Measurements from ENCODE around the gene COL23A1. TPM values are rescaled to one million over a fixed set of nuclear protein-coding genes. Genes with fewer than 3 reads are reported as not detected.

The COL23A1 gene
- total RNA-seq, 1 donor from 2014 or later, result 4.3 TPM

GRCh38 chr5:178455480-178455835 lies 134.7 kb downstream of the COL23A1 start:
- intact Hi-C loops (cut with DNase I), result no loop called here
- no peak overlapping the region for H3K4me3 ChIP-seq
- H3K27ac ChIP-seq, result no peak overlapping the region
- no peaks in the 10 kb centered on the region for H3K4me1 ChIP-seq
- no peaks in the 10 kb centered on the region for H3K9me3 ChIP-seq
- H3K27me3 ChIP-seq, result no peaks in the 10 kb centered on the region
- TF ChIP-seq, protein P1, sequence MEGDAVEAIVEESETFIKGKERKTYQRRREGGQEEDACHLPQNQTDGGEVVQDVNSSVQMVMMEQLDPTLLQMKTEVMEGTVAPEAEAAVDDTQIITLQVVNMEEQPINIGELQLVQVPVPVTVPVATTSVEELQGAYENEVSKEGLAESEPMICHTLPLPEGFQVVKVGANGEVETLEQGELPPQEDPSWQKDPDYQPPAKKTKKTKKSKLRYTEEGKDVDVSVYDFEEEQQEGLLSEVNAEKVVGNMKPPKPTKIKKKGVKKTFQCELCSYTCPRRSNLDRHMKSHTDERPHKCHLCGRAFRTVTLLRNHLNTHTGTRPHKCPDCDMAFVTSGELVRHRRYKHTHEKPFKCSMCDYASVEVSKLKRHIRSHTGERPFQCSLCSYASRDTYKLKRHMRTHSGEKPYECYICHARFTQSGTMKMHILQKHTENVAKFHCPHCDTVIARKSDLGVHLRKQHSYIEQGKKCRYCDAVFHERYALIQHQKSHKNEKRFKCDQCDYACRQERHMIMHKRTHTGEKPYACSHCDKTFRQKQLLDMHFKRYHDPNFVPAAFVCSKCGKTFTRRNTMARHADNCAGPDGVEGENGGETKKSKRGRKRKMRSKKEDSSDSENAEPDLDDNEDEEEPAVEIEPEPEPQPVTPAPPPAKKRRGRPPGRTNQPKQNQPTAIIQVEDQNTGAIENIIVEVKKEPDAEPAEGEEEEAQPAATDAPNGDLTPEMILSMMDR (IDR thresholded peaks at IDR 0.05), result no peak
- no peaks in the 10 kb centered on the region for H3K36me3 ChIP-seq
- no peak for DNase-seq (ENCODE audit: low spot score in 2 of 2)

DNA sequence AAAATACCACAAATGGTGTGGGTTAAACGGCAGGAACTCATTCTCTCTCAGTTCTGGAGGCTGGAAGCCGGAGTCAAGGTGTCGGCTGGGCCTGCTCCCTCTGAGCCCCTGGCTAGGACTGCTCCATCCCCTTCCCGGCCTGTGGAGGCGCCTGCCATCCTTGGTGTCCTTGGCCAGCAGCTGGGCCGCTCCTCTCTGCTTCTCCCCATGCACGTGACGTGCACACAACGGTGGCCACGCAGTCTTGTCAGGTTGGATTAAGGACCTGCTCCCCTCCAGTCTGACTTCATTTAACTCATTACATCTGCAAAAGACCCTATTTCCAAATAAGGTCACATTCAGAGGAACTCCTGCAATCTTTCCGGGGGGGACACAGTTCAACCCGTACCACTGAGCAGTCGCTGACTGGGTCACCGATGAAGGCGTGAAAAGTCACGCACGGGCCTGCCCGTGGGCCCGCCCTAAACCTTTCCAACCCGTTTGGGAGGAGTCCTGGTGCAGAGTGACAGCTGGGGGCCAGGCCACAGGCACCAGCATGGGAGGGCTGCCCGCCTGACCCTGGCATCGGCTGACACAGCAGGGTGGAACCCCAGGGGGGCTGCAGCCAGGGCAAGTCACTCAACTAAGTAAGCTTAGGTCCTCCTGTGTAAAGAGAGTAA lies 135.2 kb downstream of the COL23A1 start:
- TF ChIP-seq, protein P1 (IDR thresholded peaks at IDR 0.05), result no peak
- intact Hi-C loops (cut with DNase I), result no loop called here
- Histone ChIP-seq H3K36me3 (no peaks in the 10 kb centered on the region), H3K4me1 (no peaks in the 10 kb centered on the region), H3K27me3 (no peaks in the 10 kb centered on the region), H3K4me3 (no peak overlapping the region), H3K27ac (no peak overlapping the region), H3K9me3 (no peaks in the 10 kb centered on the region)
- DNase-seq (ENCODE audit: low spot score in 2 of 2), result no peak

DNA sequence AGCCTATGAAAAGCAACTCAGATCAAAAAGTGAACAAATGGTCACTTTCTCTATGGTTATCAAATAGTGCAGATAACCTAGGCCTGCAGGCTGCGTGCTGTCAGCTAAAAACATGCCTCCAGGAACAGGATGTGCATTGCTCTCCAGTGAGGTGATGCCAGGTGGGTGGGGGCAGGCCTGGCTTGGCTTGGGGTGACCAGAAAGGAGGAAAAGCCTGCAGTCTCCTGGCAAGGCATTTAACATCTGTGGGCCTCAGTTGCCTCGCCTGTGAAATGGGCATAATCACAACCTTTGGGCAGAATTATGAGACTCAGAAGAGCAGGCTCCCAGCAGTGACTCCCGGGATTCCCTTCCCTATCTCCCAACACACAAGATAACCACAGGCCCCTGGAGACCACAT lies 135.9 kb downstream of the COL23A1 start:
- no peak overlapping the region for H3K4me3 ChIP-seq
- H3K4me1 ChIP-seq, result no peaks in the 10 kb centered on the region
- H3K9me3 ChIP-seq, result no peaks in the 10 kb centered on the region
- no peaks in the 10 kb centered on the region for H3K27me3 ChIP-seq
- intact Hi-C loops (cut with DNase I), result no loop called here
- DNase-seq (ENCODE audit: low spot score in 2 of 2), result no peak
- no peak overlapping the region for H3K27ac ChIP-seq
- no peaks in the 10 kb centered on the region for H3K36me3 ChIP-seq
- TF ChIP-seq, protein P1 (IDR thresholded peaks at IDR 0.05), result no peak

DNA sequence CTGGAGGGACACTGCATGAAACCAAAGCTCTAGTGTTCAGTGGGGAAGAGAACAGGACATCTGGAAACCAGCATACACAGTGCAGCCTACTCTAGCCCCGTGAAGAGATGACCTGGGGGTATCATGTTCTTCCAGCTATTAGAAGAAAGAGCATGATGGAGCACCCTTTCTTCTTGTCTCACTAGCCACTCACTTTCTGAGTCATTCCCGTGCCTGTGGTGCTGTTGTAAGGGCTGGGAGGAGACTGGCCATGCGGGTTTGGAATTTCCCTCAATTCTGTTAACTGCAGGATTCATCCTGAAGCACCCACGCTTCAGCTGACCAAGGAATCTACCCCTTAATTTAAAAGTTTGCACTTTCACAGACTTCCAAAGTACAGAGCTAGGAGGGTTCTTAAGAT lies 137.0 kb downstream of the COL23A1 start:
- no peak overlapping the region for H3K4me3 ChIP-seq
- no peaks in the 10 kb centered on the region for H3K27me3 ChIP-seq
- H3K4me1 ChIP-seq, result no peaks in the 10 kb centered on the region
- H3K36me3 ChIP-seq, result no peaks in the 10 kb centered on the region
- no peaks in the 10 kb centered on the region for H3K9me3 ChIP-seq
- intact Hi-C loops (cut with DNase I), result no loop called here
- TF ChIP-seq, protein P1 (IDR thresholded peaks at IDR 0.05), result no peak
- DNase-seq (ENCODE audit: low spot score in 2 of 2), result no peak
- no peak overlapping the region for H3K27ac ChIP-seq

DNA sequence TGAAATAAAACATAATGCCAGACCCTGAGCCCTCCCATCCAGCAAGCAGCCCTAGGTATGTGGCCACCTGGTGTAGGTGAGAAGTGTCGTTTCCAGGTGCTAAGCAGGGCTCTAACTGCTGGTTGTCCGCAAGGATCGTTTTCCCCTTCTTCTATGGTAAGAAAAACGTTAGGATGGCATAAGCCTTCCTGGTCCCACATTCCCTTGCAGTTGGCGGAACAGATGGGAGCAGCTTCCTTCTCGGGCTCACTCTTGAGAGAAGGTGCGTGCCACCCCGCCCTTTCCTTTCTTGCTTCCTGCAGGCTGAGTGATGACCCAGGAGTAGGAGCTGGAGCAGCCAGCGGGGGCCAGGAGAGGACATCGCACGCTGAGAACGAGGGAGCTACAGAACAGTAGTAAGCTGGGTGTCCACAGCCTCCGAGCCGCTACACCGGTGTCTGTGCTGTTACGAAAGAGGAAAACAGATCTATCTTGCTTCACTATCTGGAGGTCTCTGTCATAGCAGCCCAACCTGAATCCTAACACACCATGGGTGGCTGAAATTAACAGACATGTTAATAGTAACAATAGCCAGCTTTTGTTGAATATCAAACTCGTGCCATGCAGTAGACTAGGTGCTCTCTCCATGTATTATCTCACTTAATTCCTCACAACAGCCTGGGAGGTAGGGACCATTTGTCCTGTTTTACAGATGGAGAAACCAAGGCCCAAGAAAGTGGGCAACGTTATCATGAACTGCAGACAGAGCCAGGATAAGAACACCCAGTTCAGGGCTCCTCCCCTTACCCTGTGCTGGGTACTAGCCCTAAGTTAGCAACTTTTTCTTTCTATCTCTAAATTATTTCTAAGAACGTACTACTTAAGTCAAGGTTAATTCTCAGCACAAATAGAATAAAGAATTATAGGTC lies 139.8 kb downstream of the COL23A1 start:
- no peaks in the 10 kb centered on the region for H3K4me1 ChIP-seq
- H3K9me3 ChIP-seq, result no peaks in the 10 kb centered on the region
- H3K27me3 ChIP-seq, result no peaks in the 10 kb centered on the region
- H3K36me3 ChIP-seq, result no peaks in the 10 kb centered on the region
- no peak overlapping the region for H3K27ac ChIP-seq
- intact Hi-C loops (cut with DNase I), result no loop called here
- no peak overlapping the region for H3K4me3 ChIP-seq
- TF ChIP-seq, protein P1 (IDR thresholded peaks at IDR 0.05), result no peak
- DNase-seq (ENCODE audit: low spot score in 2 of 2), result no peak

Measured in ascending aorta (tissue), 2 donors.